ENCODE results near the gene PEX11A. TPM values are rescaled to one million over a fixed set of nuclear protein-coding genes. Genes with fewer than 3 reads are reported as not detected.

Gene PEX11A
- total and polyA plus RNA-seq, 2 donors (not counting 3 experiments of a cell fraction or from before 2014, with no cell fraction given), result 3.2 to 4.4 TPM

GRCh38 chr15:89652666-89653065 is 37.9 kb downstream of the PEX11A start:
- FAIRE-seq, result no peak
- Histone ChIP-seq H3K27me3 (ENCODE audit: control insufficient read depth in 2 of 2, insufficient read depth in 2 of 2, low read length in 2 of 2) (no peaks in the 10 kb centered on the region), H3K4me1 (ENCODE audit: control insufficient read depth, extremely low read depth, insufficient read depth, low read length) (peaks cover 7% of the 10 kb centered on the region), H3K4me2 (ENCODE audit: insufficient read depth, low read length) (no peak overlapping the region), H3K27ac (ENCODE audit: insufficient read depth, low read depth, low read length) (no peak overlapping the region), H2AFZ (ENCODE audit: low read depth, low read length) (no peak overlapping the region), H3K79me2 (ENCODE audit: control insufficient read depth, insufficient read depth, low read length) (peaks cover 5% of the 10 kb centered on the region), H3K9me3 (replicated peaks; ENCODE audit: control insufficient read depth, insufficient read depth, low read length) (no peaks in the 10 kb centered on the region), H3K9ac (replicated peaks; ENCODE audit: extremely low read depth, insufficient read depth, low read length) (no peak overlapping the region), H4K20me1 (replicated peaks; ENCODE audit: control insufficient read depth, extremely low read depth, insufficient read depth, low read length) (no peaks in the 10 kb centered on the region), H3K36me3 (ENCODE audit: control insufficient read depth in 2 of 2, extremely low read depth in 1 of 2, insufficient read depth in 2 of 2, low read length in 2 of 2) (peaks cover 0 to 2% of the 10 kb centered on the region in 2 experiments), H3K9me1 (replicated peaks; ENCODE audit: control insufficient read depth, extremely low read depth, insufficient read depth, low read length) (no peaks in the 10 kb centered on the region), H3K4me3 (replicated peaks in 1 of 3; ENCODE audit: insufficient read depth in 1 of 3, low read depth in 1 of 3, low read length in 3 of 3) (no peak overlapping the region)
- BruUV-seq (replicated peaks), result no TSS peak
- intact Hi-C loops (cut with micrococcal nuclease) (no loop called here), dilution Hi-C loops (cut with MboI; ENCODE audit: extremely low pct_ligation_motif_present, low sequenced_read_pairs) (no loop called here)
- ChIA-PET CTCF (interaction anchor here (0.6 to 1.1 kb wide), 2 partner anchors 20 to 23 kb away, joined by 3 to 5 read pairs; no protein-coding TSS in a partner anchor), POLR2A (no interaction called here)
- DNase-seq (ENCODE audit: low read depth, low spot score), result no peak
- TF ChIP-seq JUN (IDR thresholded peaks at IDR 0.05; ENCODE audit: borderline replicate concordance, insufficient read depth, insufficient read length, low read depth) (no peak), GATA2 (IDR thresholded peaks at IDR 0.05; ENCODE audit: insufficient read depth, insufficient read length, low read depth, low read length) (no peak), POLR2A (IDR thresholded peaks at IDR 0.05; ENCODE audit: low read depth, low read length) (no peak), MAX (IDR thresholded peaks at IDR 0.05; ENCODE audit: insufficient read depth, insufficient read length) (no peak), FOS (IDR thresholded peaks at IDR 0.05; ENCODE audit: borderline replicate concordance, insufficient read depth, low read length) (no peak), MYC (IDR thresholded peaks at IDR 0.05; ENCODE audit: low read depth, low read length) (no peak), EZH2 (IDR thresholded peaks at IDR 0.05; ENCODE audit: borderline replicate concordance, low read depth, low read length, severe bottlenecking) (no peak), POLR2AphosphoS5 (IDR thresholded peaks at IDR 0.05; ENCODE audit: insufficient read depth, low read depth, low read length) (no peak)
- TF ChIP-seq, protein P1, sequence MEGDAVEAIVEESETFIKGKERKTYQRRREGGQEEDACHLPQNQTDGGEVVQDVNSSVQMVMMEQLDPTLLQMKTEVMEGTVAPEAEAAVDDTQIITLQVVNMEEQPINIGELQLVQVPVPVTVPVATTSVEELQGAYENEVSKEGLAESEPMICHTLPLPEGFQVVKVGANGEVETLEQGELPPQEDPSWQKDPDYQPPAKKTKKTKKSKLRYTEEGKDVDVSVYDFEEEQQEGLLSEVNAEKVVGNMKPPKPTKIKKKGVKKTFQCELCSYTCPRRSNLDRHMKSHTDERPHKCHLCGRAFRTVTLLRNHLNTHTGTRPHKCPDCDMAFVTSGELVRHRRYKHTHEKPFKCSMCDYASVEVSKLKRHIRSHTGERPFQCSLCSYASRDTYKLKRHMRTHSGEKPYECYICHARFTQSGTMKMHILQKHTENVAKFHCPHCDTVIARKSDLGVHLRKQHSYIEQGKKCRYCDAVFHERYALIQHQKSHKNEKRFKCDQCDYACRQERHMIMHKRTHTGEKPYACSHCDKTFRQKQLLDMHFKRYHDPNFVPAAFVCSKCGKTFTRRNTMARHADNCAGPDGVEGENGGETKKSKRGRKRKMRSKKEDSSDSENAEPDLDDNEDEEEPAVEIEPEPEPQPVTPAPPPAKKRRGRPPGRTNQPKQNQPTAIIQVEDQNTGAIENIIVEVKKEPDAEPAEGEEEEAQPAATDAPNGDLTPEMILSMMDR (IDR thresholded peaks at IDR 0.05; ENCODE audit: extremely low read depth in 1 of 2, insufficient read depth in 1 of 2, low read depth in 1 of 2, low read length in 2 of 2), result no peak
